DMS53 (cell line): ENCODE data around the gene VN1R5.
"Not testable (repeated sequence)": the region's sequence is repeated elsewhere in the genome, so short reads cannot be mapped to it uniquely, and the experiment has no call there.

Experiments
- DNase-seq: peaks from one replicate; lab custom pipeline; 2025; lab: John Stamatoyannopoulos, UW

The VN1R5 gene

GRCh38 chr1:247273013-247273412, 17.1 kb downstream of the VN1R5 start:
- no peak for DNase-seq

- DNase-seq, result peak; percentile 49
These were observed 18.9 kb downstream of the VN1R5 start for GRCh38 chr1:247274605-247275256.

- no peak for DNase-seq
These were observed 21.3 kb downstream of the VN1R5 start for GRCh38 chr1:247277191-247277590.

GRCh38 chr1:247281001-247281574, 25.2 kb downstream of the VN1R5 start:
- DNase-seq, result no peak

DNA sequence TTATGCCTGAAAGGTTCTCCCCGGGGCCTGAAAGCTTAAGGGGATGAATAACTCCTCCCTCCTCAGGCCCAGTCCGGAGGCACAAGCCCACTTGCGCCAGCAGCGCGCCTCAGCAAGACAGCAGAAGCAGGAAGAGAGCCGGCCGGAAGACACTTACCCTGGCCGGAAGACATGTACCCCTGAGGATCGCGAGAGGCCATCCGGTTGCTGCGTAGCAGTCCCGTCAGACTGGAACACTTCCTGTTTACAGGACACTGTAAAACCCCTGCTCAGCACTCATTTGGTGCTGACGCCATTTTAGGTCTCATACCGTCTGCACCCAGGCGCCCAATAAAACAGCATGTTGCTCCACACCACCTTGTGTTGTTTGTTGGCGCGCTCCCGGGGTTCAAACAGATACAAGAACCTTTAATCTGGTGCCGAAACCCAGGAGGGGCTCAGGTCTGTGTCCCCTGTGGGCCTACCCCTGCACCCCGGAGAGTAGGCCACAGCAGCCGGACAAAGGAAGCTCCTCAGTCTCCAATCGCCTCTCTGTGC, 30.3 kb downstream of the VN1R5 start:
- no peak for DNase-seq

- DNase-seq, result peak; percentile 35
These were observed 31.6 kb downstream of the VN1R5 start for GRCh38 chr1:247287460-247287859.

GRCh38 chr1:247288341-247288740, 32.5 kb downstream of the VN1R5 start:
- DNase-seq, result no peak

- not testable (repeated sequence) for DNase-seq
These were observed 33.5 kb downstream of the VN1R5 start for GRCh38 chr1:247289274-247289892.

- no peak for DNase-seq
These were observed 34.7 kb downstream of the VN1R5 start for GRCh38 chr1:247290576-247290975.

- DNase-seq, result no peak
These were observed 35.3 kb downstream of the VN1R5 start for GRCh38 chr1:247291161-247291560.

DNA sequence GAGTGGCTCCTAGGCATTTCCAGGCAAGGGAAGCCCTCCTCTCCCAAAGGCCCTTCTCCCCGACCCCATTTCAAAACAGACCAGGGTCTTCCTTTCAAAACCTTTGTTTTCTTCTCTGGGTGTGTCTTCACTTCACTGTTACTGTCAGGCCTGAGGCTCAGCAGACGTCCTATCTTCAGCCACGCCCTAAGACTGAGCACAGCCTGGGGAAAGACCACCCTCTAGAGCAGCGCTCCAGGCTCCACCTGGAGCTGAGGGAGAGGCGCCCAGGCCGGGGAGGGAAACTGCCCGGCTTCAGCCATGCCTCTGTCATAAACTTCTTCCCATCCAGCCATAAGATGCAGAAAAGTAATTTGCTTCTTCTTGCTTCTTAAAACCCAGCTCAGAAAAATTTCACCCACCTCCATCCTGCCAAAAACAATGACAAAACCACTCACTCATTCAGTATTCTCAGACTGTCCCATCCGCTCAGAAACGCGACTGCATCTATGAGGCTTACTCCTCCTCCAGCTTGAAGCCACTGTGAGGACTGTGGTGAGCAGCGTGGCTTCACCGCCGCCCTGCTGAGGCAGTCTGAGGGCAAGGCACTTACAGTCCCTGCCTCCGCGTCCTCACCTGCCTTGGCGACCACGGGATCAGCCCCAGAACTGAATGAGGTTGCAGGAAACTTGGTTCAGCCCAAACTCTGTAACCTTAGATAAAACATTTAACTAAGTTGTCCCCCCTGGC, 36.1 kb downstream of the VN1R5 start:
- DNase-seq, result no peak

DNA sequence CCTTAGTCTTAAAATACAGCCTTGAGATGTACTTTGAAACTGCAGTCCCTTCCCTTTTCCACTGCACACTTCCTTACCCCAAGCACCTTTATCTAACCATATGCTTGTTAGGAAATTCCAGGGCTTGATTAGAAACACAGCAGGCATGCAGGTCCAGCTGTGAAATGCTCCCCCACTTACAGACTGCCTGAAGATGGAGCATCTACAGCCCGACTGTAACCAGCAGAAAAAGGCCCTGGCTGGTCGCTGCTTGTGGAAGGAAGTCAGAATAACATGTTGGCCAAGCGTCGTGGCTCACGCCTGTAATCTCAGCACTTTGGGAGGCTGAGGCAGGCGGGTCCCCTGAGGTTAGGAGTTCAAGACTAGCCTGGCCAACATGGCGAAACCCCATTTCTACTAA, 37.2 kb downstream of the VN1R5 start:
- no peak for DNase-seq

GRCh38 chr1:247294282-247294681, 38.4 kb downstream of the VN1R5 start:
- no peak for DNase-seq

- DNase-seq, result no peak
These were observed 39.4 kb downstream of the VN1R5 start for GRCh38 chr1:247295274-247295684.

- no peak for DNase-seq
These were observed 39.9 kb downstream of the VN1R5 start for GRCh38 chr1:247295746-247296145.

- DNase-seq, result no peak
These were observed 40.8 kb downstream of the VN1R5 start for GRCh38 chr1:247296599-247297180.

DNA sequence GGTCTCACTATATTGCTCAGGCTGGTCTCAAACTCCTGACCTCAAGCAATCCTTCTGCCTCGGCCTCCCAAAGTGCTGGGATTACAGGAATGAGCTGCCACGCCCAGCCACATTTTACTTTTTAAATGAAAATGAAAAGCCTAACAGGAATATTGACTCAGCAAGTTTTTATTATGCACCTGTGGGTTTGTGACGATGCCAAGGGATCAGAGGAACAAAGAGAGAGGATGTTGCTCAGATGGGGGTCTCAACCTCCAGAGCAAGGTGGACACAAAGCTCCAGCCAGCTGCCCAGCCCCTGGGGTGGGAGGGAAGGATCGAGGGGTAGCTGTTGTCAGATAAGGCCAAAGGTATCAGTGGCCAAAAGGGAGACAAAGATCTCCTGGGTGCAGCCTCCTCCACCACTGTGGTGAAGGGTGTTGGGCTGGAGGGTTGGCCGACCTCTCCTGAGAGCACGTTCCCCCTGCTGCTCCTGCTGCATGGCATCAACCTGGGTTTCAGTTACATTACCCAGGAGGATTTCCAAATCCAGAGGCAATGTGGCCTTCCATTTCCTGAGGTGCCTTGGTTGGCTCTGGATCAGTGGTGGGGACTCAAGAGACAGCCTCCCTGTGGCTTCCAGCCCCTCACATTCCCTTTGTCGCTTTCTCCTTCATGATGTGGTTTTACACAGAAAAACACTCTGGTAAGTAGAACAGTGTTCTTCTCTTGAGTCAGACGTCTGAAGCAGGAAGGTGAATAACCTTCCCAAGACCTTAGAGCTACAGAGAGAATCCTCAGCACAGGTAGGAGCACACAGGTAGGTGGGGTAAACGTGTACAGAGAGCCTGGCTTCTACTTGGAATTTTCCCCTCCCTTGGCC, 41.6 kb downstream of the VN1R5 start:
- no peak for DNase-seq

- no peak for DNase-seq
These were observed 42.2 kb downstream of the VN1R5 start for GRCh38 chr1:247298124-247298481.

- no peak for DNase-seq
These were observed 42.8 kb downstream of the VN1R5 start for GRCh38 chr1:247298701-247299100.

- no peak for DNase-seq
These were observed 44.0 kb downstream of the VN1R5 start for GRCh38 chr1:247299723-247300381.
